ENCODE data around the gene QRSL1.

The QRSL1 gene

DNA sequence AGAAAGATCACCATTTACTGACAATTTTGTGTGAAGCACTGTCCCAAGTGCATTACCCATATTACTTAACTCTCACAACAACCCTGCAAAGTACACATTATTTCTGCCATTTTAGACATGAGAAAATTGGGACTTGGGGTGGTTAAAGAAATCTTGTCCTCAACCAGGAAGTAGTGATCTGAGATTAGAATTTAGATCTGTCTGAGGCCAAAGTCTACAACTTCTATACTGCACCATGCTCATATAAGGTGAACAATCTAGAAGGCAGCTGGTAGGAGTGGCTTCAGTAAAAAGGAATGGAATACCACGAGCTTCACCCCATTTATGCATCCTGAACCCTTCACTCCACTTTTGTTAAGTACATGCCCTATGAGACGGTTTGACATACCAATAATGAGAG, 87.6 kb downstream of the QRSL1 start:
- Histone ChIP-seq H3K4me1 (ENCODE audit: low read depth, poor library complexity, severe bottlenecking) (no peaks in the 10 kb centered on the region), H2AFZ (ENCODE audit: low read depth) (no peak overlapping the region), H4K20me1 (ENCODE audit: insufficient read depth) (no peaks in the 10 kb centered on the region), H3K4me3 (IDR thresholded peaks at IDR 0.05; ENCODE audit: insufficient read depth, low read depth, low read length) (no peak overlapping the region), H3K27ac (no peak overlapping the region), H3K4me2 (no peak overlapping the region), H3K79me2 (ENCODE audit: insufficient read depth, low read depth) (no peaks in the 10 kb centered on the region), H3K9ac (no peak overlapping the region), H3K36me3 (ENCODE audit: insufficient read depth) (no peaks in the 10 kb centered on the region), H3K27me3 (ENCODE audit: insufficient read depth, low read depth) (no peaks in the 10 kb centered on the region)
- TF ChIP-seq, protein P1, sequence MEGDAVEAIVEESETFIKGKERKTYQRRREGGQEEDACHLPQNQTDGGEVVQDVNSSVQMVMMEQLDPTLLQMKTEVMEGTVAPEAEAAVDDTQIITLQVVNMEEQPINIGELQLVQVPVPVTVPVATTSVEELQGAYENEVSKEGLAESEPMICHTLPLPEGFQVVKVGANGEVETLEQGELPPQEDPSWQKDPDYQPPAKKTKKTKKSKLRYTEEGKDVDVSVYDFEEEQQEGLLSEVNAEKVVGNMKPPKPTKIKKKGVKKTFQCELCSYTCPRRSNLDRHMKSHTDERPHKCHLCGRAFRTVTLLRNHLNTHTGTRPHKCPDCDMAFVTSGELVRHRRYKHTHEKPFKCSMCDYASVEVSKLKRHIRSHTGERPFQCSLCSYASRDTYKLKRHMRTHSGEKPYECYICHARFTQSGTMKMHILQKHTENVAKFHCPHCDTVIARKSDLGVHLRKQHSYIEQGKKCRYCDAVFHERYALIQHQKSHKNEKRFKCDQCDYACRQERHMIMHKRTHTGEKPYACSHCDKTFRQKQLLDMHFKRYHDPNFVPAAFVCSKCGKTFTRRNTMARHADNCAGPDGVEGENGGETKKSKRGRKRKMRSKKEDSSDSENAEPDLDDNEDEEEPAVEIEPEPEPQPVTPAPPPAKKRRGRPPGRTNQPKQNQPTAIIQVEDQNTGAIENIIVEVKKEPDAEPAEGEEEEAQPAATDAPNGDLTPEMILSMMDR (conservative IDR thresholded peaks at IDR 0.05; ENCODE audit: low read depth, low read length) = no peak
